CD1c-positive myeloid dendritic cell (primary cell): ENCODE measurements around the gene DNAJB8.

Source experiments
- DNase-seq: peaks from one replicate; pipeline ENCODE4 v3.0.0-alpha.2; 2016; ENCODE audit errors: extremely low spot score

Gene DNAJB8

GRCh38 chr3:128466840-128467541 lies at the start of gene DNAJB8:
Gene DNAJB8, minus strand, starts transcription at chr3:128466890. Its CDS starts 3,645 bp downstream, at chr3:128463245.
- no peak for DNase-seq

- DNase-seq: peak; percentile 29
Measured at GRCh38 chr3:128515967-128516366, 49.3 kb upstream of the DNAJB8 start.

GRCh38 chr3:128508852-128509251 lies 42.2 kb upstream of the DNAJB8 start:
- no peak for DNase-seq

GRCh38 chr3:128506754-128507153 lies 40.1 kb upstream of the DNAJB8 start:
- DNase-seq: no peak

- DNase-seq: peak; percentile 34
Measured at GRCh38 chr3:128505771-128506170, 39.1 kb upstream of the DNAJB8 start.

- DNase-seq: no peak
Measured at GRCh38 chr3:128504963-128505730, 38.5 kb upstream of the DNAJB8 start.

GRCh38 chr3:128504533-128504915 lies 37.8 kb upstream of the DNAJB8 start:
- DNase-seq: no peak

- DNase-seq: no peak
Measured at GRCh38 chr3:128503751-128504532, 37.3 kb upstream of the DNAJB8 start.

GRCh38 chr3:128503164-128503651 lies 36.5 kb upstream of the DNAJB8 start:
- DNase-seq: no peak

- no peak for DNase-seq
Measured at GRCh38 chr3:128502712-128503111, 36.0 kb upstream of the DNAJB8 start.

- DNase-seq: no peak
Measured at GRCh38 chr3:128501431-128501830, 34.7 kb upstream of the DNAJB8 start.

GRCh38 chr3:128500556-128500955 lies 33.9 kb upstream of the DNAJB8 start:
- DNase-seq: no peak

- DNase-seq: no peak
Measured at GRCh38 chr3:128499724-128500275, 33.1 kb upstream of the DNAJB8 start.

- no peak for DNase-seq
Measured at GRCh38 chr3:128498901-128499530, 32.3 kb upstream of the DNAJB8 start.

GRCh38 chr3:128498127-128498626 lies 31.5 kb upstream of the DNAJB8 start:
- no peak for DNase-seq

- DNase-seq: peak; percentile 79
Measured at GRCh38 chr3:128497305-128498126, 30.8 kb upstream of the DNAJB8 start.

- no peak for DNase-seq
Measured at GRCh38 chr3:128496602-128497304, 30.1 kb upstream of the DNAJB8 start.

- DNase-seq: no peak
Measured at GRCh38 chr3:128496019-128496601, 29.4 kb upstream of the DNAJB8 start.

- DNase-seq: no peak
Measured at GRCh38 chr3:128495435-128495970, 28.8 kb upstream of the DNAJB8 start.
